ENCODE data around the gene GMFB.

DNA sequence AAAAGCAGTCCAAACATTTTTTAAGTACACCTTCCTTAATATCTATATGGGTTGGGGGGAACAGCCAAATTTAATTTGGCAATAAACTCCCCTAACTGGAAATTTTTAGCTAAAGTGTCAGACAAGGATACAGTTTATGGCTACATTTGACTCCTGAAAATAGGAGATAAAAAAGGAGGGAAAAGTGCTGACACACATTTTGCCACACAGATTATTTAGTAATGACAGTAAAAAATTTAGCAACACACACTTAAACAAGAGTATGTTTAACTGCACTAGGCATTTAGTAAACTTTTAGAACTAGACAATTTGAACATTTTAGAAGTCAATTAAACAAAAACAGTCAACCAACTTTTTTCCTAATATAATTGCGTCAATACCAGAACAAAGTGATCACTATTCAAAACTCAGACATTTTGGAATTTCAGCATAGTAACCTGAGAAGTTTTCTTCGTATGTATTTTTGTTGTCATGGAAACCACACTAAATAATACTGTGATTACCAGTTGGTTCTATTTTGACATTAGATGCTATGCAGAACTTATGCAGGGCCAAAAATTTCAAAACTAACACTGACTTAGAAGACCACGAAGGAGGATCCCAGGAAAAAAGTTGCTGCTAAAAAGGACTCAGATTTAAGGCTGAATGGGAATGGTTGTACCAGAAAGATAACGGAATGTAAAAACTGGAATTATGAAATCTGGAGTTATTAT is 13.4 kb downstream of the GMFB start:
- TF ChIP-seq, protein P1, sequence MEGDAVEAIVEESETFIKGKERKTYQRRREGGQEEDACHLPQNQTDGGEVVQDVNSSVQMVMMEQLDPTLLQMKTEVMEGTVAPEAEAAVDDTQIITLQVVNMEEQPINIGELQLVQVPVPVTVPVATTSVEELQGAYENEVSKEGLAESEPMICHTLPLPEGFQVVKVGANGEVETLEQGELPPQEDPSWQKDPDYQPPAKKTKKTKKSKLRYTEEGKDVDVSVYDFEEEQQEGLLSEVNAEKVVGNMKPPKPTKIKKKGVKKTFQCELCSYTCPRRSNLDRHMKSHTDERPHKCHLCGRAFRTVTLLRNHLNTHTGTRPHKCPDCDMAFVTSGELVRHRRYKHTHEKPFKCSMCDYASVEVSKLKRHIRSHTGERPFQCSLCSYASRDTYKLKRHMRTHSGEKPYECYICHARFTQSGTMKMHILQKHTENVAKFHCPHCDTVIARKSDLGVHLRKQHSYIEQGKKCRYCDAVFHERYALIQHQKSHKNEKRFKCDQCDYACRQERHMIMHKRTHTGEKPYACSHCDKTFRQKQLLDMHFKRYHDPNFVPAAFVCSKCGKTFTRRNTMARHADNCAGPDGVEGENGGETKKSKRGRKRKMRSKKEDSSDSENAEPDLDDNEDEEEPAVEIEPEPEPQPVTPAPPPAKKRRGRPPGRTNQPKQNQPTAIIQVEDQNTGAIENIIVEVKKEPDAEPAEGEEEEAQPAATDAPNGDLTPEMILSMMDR (IDR thresholded peaks at IDR 0.05; ENCODE audit: poor library complexity): no peak
- no peak for TF ChIP-seq EZH2 (IDR thresholded peaks at IDR 0.05; ENCODE audit: borderline replicate concordance)

Data from hepatocyte (in vitro differentiated cells).